Body of pancreas (tissue), 4 donors: Measurements from ENCODE around the gene ASTN2. TPM values are rescaled to one million over a fixed set of nuclear protein-coding genes. Genes with fewer than 3 reads are reported as not detected.

Experiments used
- ATAC-seq: fragments of 150-250 bp; one replicate; pipeline ENCODE4 v1.9.1; 2016
- DNase-seq, 4 donors: peaks; one replicate each; pipeline ENCODE4 v3.0.0-alpha.2; 2019
- H3K27ac ChIP-seq, 4 donors: fragments of 200-600 bp; sonication (generic); 1 replicate in 3 of 4; 2 replicates in 1 of 4; pipeline versions ENCODE4 v1.5.1 to v1.6.1; 2016 to 2019; ENCODE audit warnings: mild to moderate bottlenecking in 1 of 4, mixed read lengths in 1 of 4, moderate library complexity in 1 of 4
- H3K27me3 ChIP-seq, 2 donors: fragments of 200-600 bp; sonication (generic); one replicate each; pipeline ENCODE4 v1.6.0; 2016; ENCODE audit warnings: mild to moderate bottlenecking in 1 of 2
- H3K36me3 ChIP-seq, 2 donors: fragments of 200-600 bp; sonication (generic); replicated peaks in 1 of 2; 2 replicates each; pipeline ENCODE4 v1.5.1; 2016; ENCODE audit warnings: low read depth in 2 of 2; ENCODE audit not compliant: insufficient read depth in 1 of 2
- H3K4me1 ChIP-seq: fragments of 200-600 bp; sonication (generic); one replicate; pipeline ENCODE4 v1.6.0; 2016
- H3K4me3 ChIP-seq, 2 donors: fragments of 200-600 bp; sonication (generic); 1 replicate in 1 of 2; 2 replicates in 1 of 2; pipeline ENCODE4 v1.5.1; 2016 to 2019
- H3K9me3 ChIP-seq, 3 donors: fragments of 200-600 bp; sonication (generic); 1 replicate in 2 of 3; 2 replicates in 1 of 3; pipeline ENCODE4 v1.5.1; 2016
- POLR2A ChIP-seq, 3 donors: fragments of 450-650 bp; IDR thresholded peaks; one replicate each; pipeline ENCODE4 v1.6.1; 2016; ENCODE audit warnings: antibody characterized with exemption in 3 of 3, mild to moderate bottlenecking in 2 of 3
- WGBS, 2 donors: methylation state at CpG; one replicate each; pipeline ENCODE4 v1.1.5; 2017; 5-methylcytosine and 5-hydroxymethylcytosine counted together
- intact Hi-C: fragments of 100-400 bp; cut with DNase I; formaldehyde crosslinking; loops from one replicate; pipeline ENCODE4 v1.15.1; 2023
- total RNA-seq, 2 donors: library from RNA; depleted of rRNA; stranded (reverse); fragments of >200 nt; gene quantifications; one replicate each; pipeline ENCODE4 v1.1.0, GENCODE V29; 2016
- TF ChIP-seq, protein P1 (sequence below), 7 experiments: fragments of 450-650 bp in 4 of 7; fragments of 200-600 bp in 3 of 7; sonication (generic) in 3 of 7; IDR thresholded peaks; one replicate each; pipeline ENCODE4 v1.5.1; 2016 to 2019; ENCODE audit warnings: antibody characterized with exemption in 7 of 7

Gene ASTN2
- total RNA-seq, 2 donors from 2014 or later = 8.2 to 9.6 TPM

DNA sequence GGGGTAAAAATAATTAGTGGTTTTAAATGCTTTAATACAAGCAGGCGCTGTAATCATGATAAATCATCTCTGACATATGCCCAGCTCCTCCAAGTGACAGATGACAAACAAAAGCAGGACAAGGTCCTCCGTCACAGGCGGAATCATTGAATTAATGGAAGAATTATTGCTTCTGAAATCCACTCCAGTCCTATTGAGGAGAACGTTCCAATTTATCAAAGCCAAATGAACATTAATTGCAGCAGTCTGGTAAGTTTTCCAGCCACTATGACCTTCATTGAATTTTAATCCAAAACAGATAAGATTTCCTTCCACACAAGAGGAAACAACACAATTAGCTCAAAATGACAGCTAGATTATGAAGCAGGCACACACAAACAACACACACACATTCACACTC, 136.8 kb downstream of the ASTN2 start:
- no peak for ATAC-seq
- intact Hi-C loops = no loop called here
- Histone ChIP-seq H3K27ac (no peak overlapping the region), H3K4me3 (no peak overlapping the region), H3K27me3 (no peaks in the 10 kb centered on the region), H3K36me3 (no peaks in the 10 kb centered on the region), H3K4me1 (peaks cover 9% of the 10 kb centered on the region), H3K9me3 (no peaks in the 10 kb centered on the region)
- DNase-seq = no peak
- 37 to 45% methylated on average over 4 of the region's 4 CpGs for WGBS, 2 donors
- TF ChIP-seq, protein P1, sequence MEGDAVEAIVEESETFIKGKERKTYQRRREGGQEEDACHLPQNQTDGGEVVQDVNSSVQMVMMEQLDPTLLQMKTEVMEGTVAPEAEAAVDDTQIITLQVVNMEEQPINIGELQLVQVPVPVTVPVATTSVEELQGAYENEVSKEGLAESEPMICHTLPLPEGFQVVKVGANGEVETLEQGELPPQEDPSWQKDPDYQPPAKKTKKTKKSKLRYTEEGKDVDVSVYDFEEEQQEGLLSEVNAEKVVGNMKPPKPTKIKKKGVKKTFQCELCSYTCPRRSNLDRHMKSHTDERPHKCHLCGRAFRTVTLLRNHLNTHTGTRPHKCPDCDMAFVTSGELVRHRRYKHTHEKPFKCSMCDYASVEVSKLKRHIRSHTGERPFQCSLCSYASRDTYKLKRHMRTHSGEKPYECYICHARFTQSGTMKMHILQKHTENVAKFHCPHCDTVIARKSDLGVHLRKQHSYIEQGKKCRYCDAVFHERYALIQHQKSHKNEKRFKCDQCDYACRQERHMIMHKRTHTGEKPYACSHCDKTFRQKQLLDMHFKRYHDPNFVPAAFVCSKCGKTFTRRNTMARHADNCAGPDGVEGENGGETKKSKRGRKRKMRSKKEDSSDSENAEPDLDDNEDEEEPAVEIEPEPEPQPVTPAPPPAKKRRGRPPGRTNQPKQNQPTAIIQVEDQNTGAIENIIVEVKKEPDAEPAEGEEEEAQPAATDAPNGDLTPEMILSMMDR (IDR thresholded peaks at IDR 0.05) = no peak
- no peak for TF ChIP-seq POLR2A (IDR thresholded peaks at IDR 0.05)

DNA sequence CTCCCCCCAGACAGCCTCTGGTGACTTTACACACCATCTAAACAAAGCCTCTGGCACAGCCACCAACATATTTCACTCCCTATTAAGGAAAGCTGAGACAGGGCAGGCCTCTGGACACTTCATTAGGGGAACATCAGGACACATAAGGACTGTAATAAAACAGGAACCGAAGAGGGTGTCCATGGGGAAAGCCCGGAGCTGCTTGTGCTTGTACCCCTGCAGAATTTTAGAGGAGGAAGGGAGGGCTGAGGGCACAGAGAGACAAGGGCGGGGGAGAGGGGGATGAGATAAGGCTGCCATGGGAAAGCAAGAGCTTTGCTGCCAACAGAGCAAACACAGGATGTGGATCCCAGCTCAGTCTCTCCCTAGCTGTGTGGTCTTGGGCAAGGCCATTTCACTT, 138.4 kb downstream of the ASTN2 start:
- TF ChIP-seq, protein P1 (IDR thresholded peaks at IDR 0.05) = no peak
- TF ChIP-seq POLR2A (IDR thresholded peaks at IDR 0.05) = no peak
- 67 to 69% methylated on average over 3 of the region's 3 CpGs for WGBS, 2 donors
- no peaks in the 10 kb centered on the region for H3K9me3 ChIP-seq
- DNase-seq (peak in 1 of 4 donors; percentile 15), ATAC-seq (no peak)
- H3K27me3 ChIP-seq = no peaks in the 10 kb centered on the region
- no peak overlapping the region for H3K4me3 ChIP-seq
- no peaks in the 10 kb centered on the region for H3K36me3 ChIP-seq
- H3K27ac ChIP-seq = no peak overlapping the region
- H3K4me1 ChIP-seq = peaks cover 9% of the 10 kb centered on the region
- intact Hi-C loops = no loop called here

DNA sequence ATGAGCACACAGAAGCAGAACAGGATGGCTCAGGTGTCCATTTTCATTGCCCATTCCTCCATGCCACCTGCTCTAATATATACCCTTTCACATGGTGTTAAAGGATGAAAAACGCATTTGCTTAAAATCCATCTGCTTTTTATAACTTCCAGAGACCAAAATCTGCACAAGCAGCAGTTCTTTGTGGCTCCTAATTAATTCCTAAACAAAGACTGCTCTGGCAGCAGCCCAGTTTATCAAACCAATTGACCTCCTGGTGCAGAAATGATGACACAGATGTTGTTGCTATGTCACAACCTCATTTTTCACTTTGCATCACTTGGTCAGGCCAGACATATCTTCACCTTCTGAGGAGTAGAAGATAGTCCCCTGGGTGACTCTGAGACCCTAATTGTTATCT, 141.2 kb downstream of the ASTN2 start:
- no peaks in the 10 kb centered on the region for H3K36me3 ChIP-seq
- peaks cover 7% of the 10 kb centered on the region for H3K4me1 ChIP-seq
- WGBS, 2 donors = 59 to 81% methylated on average over 1 of the region's 1 CpG
- no peak overlapping the region for H3K4me3 ChIP-seq
- no peaks in the 10 kb centered on the region for H3K9me3 ChIP-seq
- no peak overlapping the region for H3K27ac ChIP-seq
- DNase-seq = no peak
- H3K27me3 ChIP-seq = no peaks in the 10 kb centered on the region
- TF ChIP-seq POLR2A (IDR thresholded peaks at IDR 0.05) = no peak
- TF ChIP-seq, protein P1 (IDR thresholded peaks at IDR 0.05) = no peak
- ATAC-seq = no peak
- intact Hi-C loops = no loop called here

DNA sequence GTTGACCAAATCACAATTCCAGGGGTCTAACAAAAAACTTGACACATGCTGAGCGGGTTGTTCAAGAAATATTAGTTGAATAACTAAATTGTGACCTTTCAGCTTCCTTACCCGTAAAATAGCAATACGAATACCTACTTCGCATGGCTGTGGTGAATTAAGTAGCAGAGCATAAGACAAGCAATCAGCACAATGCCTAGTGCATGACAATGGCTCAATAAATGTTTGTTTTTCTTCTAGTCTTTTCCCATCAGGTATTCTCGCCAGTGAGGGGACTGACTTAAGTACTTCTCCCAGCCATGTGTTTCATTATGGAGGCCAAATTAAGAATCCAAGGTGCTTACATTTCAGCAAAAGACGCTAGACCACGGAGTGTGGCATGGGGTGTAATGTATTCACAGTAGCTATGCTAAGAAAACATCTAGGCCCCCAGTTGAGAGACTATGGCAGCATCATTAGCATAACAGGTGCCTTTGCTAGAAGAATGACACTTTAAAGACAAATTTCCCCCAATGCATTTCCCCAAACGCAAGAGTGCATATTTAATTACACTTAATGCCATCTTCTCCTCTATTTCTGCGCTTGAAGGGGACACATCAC, 145.9 kb downstream of the ASTN2 start:
- TF ChIP-seq POLR2A (IDR thresholded peaks at IDR 0.05) = no peak
- TF ChIP-seq, protein P1 (IDR thresholded peaks at IDR 0.05) = no peak
- H3K27me3 ChIP-seq = no peaks in the 10 kb centered on the region
- H3K36me3 ChIP-seq = no peaks in the 10 kb centered on the region
- no peak for DNase-seq
- no peak overlapping the region for H3K27ac ChIP-seq
- intact Hi-C loops = no loop called here
- no peaks in the 10 kb centered on the region for H3K4me1 ChIP-seq
- WGBS, 2 donors = 64 to 83% methylated on average over 9 of the region's 9 CpGs
- H3K4me3 ChIP-seq = no peak overlapping the region
- H3K9me3 ChIP-seq = no peaks in the 10 kb centered on the region
- ATAC-seq = no peak

DNA sequence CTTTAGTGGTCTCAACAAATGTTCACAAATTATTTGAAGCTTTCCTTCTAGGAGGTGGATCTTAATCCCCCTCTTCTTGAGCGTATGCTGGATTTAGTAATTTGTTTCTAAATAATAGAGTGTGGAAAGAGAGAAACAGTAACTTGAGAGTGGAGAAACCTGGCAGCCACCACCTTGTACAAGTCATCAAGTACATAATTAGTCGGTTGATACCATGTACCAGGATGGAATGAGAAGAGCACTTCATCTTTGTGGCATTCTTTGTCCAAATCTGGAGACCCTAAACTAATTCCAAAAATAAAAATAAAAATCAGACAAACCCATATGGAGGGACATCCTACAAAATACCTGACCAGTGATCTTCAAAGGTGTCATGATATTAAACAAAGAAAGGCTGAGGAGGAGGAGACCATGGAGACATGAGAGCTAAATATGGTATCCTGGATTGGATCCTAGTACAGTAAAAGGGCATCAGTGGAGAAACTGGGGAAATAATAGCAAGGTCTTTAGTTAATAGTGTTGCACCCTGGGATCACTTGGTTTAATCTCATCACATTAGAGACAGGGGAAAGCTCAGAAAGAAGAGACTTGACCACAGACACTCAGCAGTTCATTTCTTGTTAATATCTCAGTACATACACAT, 147.9 kb downstream of the ASTN2 start:
- WGBS, 2 donors = 86 to 88% methylated on average over 2 of the region's 2 CpGs
- DNase-seq (no peak), ATAC-seq (no peak)
- Histone ChIP-seq H3K27ac (no peak overlapping the region), H3K27me3 (no peaks in the 10 kb centered on the region), H3K36me3 (no peaks in the 10 kb centered on the region), H3K4me1 (no peaks in the 10 kb centered on the region), H3K9me3 (no peaks in the 10 kb centered on the region), H3K4me3 (no peak overlapping the region)
- intact Hi-C loops = no loop called here
- TF ChIP-seq POLR2A (IDR thresholded peaks at IDR 0.05) = no peak
- TF ChIP-seq, protein P1 (IDR thresholded peaks at IDR 0.05) = no peak
